ENCODE measurements around the gene SPDYE17. TPM values are rescaled to one million over a fixed set of nuclear protein-coding genes. Genes with fewer than 3 reads are reported as not detected.
"Not testable (repeated sequence)": the region's sequence is repeated elsewhere in the genome, so short reads cannot be mapped to it uniquely, and the experiment has no call there.

SPDYE17 gene
- total and polyA plus RNA-seq, 8 donors: not detected

GRCh38 chr7:76998285-76998589 lies 33.9 kb downstream of the SPDYE17 start:
- intact Hi-C loops (cut with DNase I): loop anchor here in 1 of 3 donors (5.0 kb wide), 1 partner anchor 491 kb away; no protein-coding TSS in a partner anchor
- peak in 1 of 6 donors; percentile 45 for DNase-seq

GRCh38 chr7:76997381-76998284 lies 34.5 kb downstream of the SPDYE17 start:
- no peak overlapping the region for H3K4me3 ChIP-seq
- no peak for TF ChIP-seq CTCF (IDR thresholded peaks at IDR 0.05)
- H3K9me3 ChIP-seq: no peaks in the 10 kb centered on the region
- H3K27me3 ChIP-seq: no peaks in the 10 kb centered on the region
- FAIRE-seq (no peak), ATAC-seq (peak in 2 of 4 donors; percentile 10 to 13), DNase-seq (peak in 1 of 6 donors; percentile 35)
- no peak overlapping the region for H3K27ac ChIP-seq
- intact Hi-C loops (cut with DNase I): loop anchor here in 1 of 3 donors (5.0 kb wide), 1 partner anchor 490 kb away; no protein-coding TSS in a partner anchor
- no peaks in the 10 kb centered on the region for H3K36me3 ChIP-seq
- WGBS, 2 donors: 85 to 86% methylated on average over 5 of the region's 5 CpGs
- H3K4me1 ChIP-seq: no peaks in the 10 kb centered on the region

More at GRCh38 chr7:76998285-76998589, 33.9 kb downstream of the SPDYE17 start:
- Histone ChIP-seq H3K27ac (no peak overlapping the region), H3K36me3 (no peaks in the 10 kb centered on the region), H3K4me3 (no peak overlapping the region), H3K9me3 (no peaks in the 10 kb centered on the region), H3K27me3 (no peaks in the 10 kb centered on the region), H3K4me1 (no peaks in the 10 kb centered on the region)
- no peak for TF ChIP-seq CTCF (IDR thresholded peaks at IDR 0.05)
- 89 to 100% methylated on average over 3 of the region's 3 CpGs for WGBS, 2 donors
- no peak for FAIRE-seq
- no peak for ATAC-seq

GRCh38 chr7:76996932-76997331 lies 35.2 kb downstream of the SPDYE17 start:
- H3K27ac ChIP-seq, H3K36me3 ChIP-seq, H3K4me1 ChIP-seq, FAIRE-seq, H3K27me3 ChIP-seq, H3K9me3 ChIP-seq, H3K4me3 ChIP-seq: not testable (repeated sequence)
- DNase-seq (peak in 1 of 6 donors; percentile 13), ATAC-seq (peak in 2 of 4 donors; percentile 8 to 10)
- intact Hi-C loops (cut with DNase I): loop anchor here in 1 of 3 donors (5.0 kb wide), 1 partner anchor 490 kb away; no protein-coding TSS in a partner anchor

- ATAC-seq; FAIRE-seq; H3K27me3 ChIP-seq; H3K9me3 ChIP-seq; H3K36me3 ChIP-seq; intact Hi-C loops (cut with DNase I); H3K4me3 ChIP-seq; H3K4me1 ChIP-seq; H3K27ac ChIP-seq: not testable (repeated sequence)
- DNase-seq: peak in 1 of 6 donors; percentile 28
- WGBS, 2 donors: 97 to 100% methylated on average over 4 to 6 of the region's 13 CpGs
Observed at GRCh38 chr7:76994286-76994685, 37.9 kb downstream of the SPDYE17 start.

GRCh38 chr7:76993831-76994230 lies 38.3 kb downstream of the SPDYE17 start:
- H3K27me3 ChIP-seq; intact Hi-C loops (cut with DNase I); FAIRE-seq; ATAC-seq; H3K27ac ChIP-seq; H3K9me3 ChIP-seq; H3K36me3 ChIP-seq; H3K4me3 ChIP-seq; H3K4me1 ChIP-seq: not testable (repeated sequence)
- peak in 1 of 6 donors; percentile 60 for DNase-seq
- 88 to 91% methylated on average over 15 to 19 of the region's 19 CpGs for WGBS, 2 donors

- ATAC-seq; H3K4me3 ChIP-seq; H3K36me3 ChIP-seq; H3K27me3 ChIP-seq; H3K9me3 ChIP-seq; H3K4me1 ChIP-seq; intact Hi-C loops (cut with DNase I); H3K27ac ChIP-seq; FAIRE-seq: not testable (repeated sequence)
- peak in 1 of 6 donors; percentile 9 for DNase-seq
- 96 to 99% methylated on average over 4 to 5 of the region's 7 CpGs for WGBS, 2 donors
Observed at GRCh38 chr7:76992871-76993270, 39.3 kb downstream of the SPDYE17 start.

GRCh38 chr7:76992204-76992603 lies 40.0 kb downstream of the SPDYE17 start:
- 90 to 91% methylated on average over 8 to 14 of the region's 18 CpGs for WGBS, 2 donors
- intact Hi-C loops (cut with DNase I); ATAC-seq; H3K4me3 ChIP-seq; H3K27ac ChIP-seq; H3K36me3 ChIP-seq; H3K27me3 ChIP-seq; H3K9me3 ChIP-seq; H3K4me1 ChIP-seq; FAIRE-seq: not testable (repeated sequence)
- peak in 1 of 6 donors; percentile 48 for DNase-seq

GRCh38 chr7:76990202-76990601 lies 42.0 kb downstream of the SPDYE17 start:
- H3K9me3 ChIP-seq; H3K4me1 ChIP-seq; FAIRE-seq; H3K36me3 ChIP-seq; ATAC-seq; H3K4me3 ChIP-seq; H3K27ac ChIP-seq; intact Hi-C loops (cut with DNase I); H3K27me3 ChIP-seq: not testable (repeated sequence)
- WGBS, 2 donors: 95 to 97% methylated on average over 5 to 7 of the region's 12 CpGs
- peak in 1 of 6 donors; percentile 43 for DNase-seq

- FAIRE-seq; H3K36me3 ChIP-seq; H3K4me1 ChIP-seq; intact Hi-C loops (cut with DNase I); H3K9me3 ChIP-seq; H3K27me3 ChIP-seq; DNase-seq; ATAC-seq; H3K4me3 ChIP-seq; H3K27ac ChIP-seq: not testable (repeated sequence)
- 86 to 96% methylated on average over 8 to 11 of the region's 16 CpGs for WGBS, 2 donors
Observed at GRCh38 chr7:76985924-76986717, 46.0 kb downstream of the SPDYE17 start.

GRCh38 chr7:76984784-76985136 lies 47.4 kb downstream of the SPDYE17 start:
- H3K4me3 ChIP-seq; FAIRE-seq; H3K4me1 ChIP-seq; H3K36me3 ChIP-seq; intact Hi-C loops (cut with DNase I); H3K27me3 ChIP-seq; H3K27ac ChIP-seq; H3K9me3 ChIP-seq; DNase-seq: not testable (repeated sequence)
- WGBS, 2 donors: 67% methylated on average over 2 of the region's 5 CpGs; no CpG with 5 or more reads in 1 of the 2 donors
- peak in 2 of 4 donors; percentile 46 to 51 for ATAC-seq
